HG03025 (cell line): ENCODE data around the gene HAVCR2.
"Not testable (repeated sequence)": the region's sequence is repeated elsewhere in the genome, so short reads cannot be mapped to it uniquely, and the experiment has no call there.

Experiments
- ATAC-seq: cut with Tn5 transposase; IDR thresholded peaks from one replicate; pipeline ENCODE4 v1.9.1; 2021; ENCODE audit warnings: mild to moderate bottlenecking, moderate library complexity; ENCODE audit not compliant: unreplicated experiment, low FRiP score

Gene HAVCR2

DNA sequence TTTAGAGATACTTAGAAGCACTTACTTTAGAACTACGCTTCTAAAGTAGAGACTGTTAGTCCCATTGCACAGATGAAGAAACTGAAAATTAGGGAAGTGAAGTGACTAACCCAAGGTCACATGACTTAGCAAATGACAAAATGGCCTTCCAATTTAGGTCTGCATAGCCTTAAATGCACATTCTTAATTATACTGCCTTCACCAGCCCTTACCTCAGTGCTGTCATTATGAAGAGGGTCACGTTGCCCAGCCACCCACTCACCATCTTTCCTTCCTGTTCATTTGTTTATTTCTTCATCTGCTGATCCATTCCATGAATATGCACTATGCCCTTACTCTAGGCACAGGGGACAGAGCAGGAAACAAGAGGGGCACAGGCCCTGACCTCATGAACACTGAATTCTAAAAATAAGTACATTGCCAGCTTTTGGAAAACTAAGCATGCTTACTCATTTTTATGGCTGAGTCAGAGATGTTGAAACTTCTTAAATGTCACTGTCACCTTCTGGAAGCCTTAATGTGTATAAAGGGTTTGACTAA lies 8.6 kb downstream of the HAVCR2 start:
- ATAC-seq = no peak

DNA sequence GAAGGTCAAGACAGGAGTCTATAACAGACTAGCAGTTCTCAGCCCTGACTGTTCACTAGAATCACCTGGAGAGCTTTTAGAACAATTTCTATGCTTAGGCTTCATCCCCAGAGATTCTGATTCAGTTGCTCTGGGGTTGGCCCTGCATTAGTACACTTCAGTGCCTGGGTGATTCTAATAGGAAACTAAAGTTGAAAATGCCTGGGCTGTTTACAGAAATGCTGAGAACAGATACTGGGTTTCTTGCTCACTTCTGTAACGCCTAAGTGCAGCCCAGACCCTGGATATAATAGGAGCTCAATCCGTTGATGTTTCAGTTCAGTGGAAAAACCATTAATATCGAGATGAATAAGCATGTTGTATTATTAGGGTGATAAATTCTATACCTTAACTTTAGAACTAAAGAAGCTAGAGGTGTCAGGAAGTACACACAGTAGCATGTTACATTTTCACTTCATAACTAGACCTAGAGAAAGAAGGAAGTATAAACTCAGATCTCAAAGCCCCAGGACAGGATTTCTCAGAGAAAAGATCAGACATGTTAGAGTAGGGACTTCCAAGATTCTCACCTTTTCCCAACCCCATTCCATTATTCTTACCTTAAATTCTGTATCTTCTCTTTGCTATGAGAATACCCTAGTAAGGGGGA lies 20.4 kb downstream of the HAVCR2 start:
- ATAC-seq = peak; percentile 82

DNA sequence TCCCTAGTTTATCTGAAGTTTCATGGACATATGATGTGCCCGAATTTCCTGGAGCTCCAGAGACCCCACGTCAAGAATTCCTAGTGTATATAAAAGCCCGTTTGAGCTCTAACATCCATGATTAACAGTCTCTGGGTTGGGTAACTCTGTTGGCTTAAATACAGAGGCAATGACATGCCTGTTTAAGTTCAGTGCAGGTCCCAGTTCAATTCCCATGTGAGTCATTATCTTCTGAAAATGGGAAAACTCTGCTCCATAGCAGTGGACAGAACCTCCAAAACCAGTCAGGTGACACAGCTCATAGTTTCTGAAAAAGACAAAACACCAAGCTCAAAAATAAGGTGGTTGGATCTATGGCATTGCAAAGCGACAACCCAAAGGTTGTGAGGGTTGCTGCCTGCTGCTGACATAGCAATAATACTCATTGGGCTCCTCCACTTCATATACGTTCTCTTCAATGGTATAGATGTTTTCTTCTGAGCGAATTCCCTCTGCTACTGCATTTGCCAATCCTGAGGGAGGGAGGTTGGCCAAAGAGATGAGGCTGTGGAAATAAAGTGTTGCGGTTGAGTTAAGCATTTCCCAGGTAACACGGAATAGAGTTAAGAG lies 22.0 kb downstream of the HAVCR2 start:
- ATAC-seq = no peak

DNA sequence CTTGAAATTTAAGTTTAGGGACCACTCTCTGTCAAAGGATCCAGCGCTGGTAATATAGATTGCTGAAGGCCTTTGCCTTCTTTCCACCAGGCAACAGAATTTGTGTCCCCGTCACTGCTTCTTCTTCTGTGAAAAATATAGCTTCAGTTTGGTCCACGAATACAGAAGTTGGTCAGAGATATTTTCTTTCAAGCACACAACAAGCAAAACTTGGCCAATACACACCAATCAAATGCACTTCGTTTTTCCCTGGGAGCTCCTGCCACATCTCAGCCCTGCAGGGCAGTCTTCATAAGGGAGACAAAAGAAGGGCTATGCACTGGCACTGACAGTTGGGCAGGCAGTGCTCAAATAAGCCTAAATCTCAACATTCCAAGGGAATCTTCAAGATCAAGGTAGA lies 22.9 kb downstream of the HAVCR2 start:
- ATAC-seq = no peak

DNA sequence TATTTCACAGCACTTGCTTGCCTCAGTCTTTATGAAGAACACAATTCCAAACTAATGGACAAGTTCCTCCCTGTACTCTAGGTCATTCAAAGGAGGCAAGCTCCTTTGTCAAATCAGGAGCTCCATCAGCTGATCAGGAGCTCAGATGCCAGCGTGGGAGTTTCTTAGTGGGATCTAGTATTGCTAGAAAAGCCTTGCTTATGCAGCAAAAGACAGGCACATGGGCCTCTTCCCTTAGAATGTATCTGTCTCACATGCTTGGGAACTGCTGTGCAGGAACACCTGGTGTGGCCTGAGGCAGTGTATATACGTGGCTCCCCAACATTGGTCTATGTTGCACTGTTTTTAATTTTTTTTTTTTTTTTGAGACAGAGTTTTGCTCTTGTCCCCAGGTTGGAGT lies 28.6 kb downstream of the HAVCR2 start:
- ATAC-seq = no peak

DNA sequence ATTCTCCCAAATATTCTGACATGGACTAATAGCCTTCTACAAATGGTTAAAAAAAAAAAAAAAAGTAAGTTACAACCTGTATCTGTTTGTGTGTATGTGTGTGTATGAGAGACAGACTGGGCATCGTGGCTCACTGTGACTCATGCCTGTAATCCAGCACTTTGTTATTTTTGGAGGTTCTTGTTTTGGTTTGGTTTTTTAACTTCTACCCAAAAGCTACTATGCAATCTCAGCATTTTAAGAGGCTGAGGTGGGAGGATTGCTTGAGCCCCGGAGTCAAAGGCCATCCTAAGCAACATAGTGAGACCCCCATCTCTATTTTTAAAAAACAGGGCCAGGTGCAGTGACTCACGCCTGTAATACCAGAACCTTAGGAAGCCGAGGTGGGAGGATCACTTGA lies 32.3 kb downstream of the HAVCR2 start:
- no peak for ATAC-seq

DNA sequence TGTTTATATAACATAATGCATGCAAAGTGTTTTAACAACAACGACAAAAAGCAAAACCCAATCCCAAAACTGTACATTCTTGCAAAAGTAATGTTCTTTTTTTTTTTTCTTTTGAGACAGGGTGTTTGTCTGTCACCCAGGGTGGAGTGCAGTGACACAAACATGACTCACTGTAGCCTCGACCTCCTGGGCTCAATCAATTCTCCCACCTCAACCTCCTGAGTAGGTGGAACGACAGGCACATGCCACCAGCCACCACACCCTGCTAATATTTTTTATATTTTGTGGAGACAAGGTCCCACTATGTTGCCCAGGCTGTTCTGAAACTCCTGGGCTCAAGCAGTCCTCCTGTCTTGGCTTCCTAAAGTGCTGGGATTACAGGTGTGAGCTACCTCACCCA lies 36.3 kb downstream of the HAVCR2 start:
- ATAC-seq = no peak

DNA sequence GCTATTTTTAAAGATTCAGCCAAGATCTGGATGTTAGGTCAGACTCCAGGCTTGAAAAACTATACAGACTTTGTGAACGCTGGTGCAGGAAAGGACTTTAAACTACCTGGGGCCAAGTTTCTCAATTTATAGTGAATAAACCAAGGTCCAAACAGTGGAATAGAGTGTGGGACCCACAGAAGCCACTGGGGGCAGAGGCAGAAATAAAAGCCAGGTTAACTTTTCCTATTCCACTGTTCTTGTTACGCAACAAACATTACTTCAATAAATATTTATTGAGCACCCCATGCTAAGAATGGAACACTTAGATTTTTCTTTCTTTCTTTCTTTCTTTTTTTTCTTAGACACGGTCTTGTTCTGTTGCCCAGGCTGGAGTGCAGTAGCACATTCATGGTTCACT lies 38.9 kb downstream of the HAVCR2 start:
- no peak for ATAC-seq

DNA sequence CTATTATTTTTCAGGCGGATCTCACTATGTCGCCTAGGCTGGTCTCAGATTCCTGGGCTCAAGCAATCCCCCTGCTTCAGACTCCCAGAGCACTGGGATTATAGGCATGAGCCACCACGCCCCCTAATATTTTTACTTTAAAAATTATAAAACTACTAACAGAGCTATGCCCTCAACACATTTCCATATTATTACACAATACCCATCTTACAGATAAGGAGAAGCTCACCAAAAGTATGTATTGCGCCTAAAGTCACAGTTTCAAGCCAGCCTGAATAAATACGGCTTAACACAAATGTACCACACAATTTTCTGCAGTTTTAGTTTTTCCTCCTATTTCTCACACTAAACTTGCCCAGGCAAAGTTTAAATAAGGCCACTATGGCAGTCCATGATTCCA lies 40.1 kb downstream of the HAVCR2 start:
- no peak for ATAC-seq

DNA sequence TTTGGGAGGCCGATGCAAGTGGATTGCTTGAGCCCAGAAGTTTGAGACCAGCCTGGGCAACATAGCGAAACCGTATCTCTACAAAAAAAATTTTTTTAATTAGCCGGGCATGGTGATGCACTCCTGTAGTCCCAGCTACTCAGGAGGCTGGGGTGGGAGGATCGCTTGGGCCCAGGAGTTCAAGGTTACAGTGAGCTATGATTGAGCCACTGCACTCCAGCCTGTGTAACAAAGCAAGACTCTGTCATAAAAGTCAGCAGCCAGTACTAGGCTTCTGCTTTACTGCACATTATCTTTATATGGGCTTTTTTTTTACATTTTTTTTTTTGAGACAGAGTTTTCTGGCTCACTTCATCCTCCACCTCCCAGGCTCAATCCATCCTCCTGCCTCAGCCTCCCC lies 40.5 kb downstream of the HAVCR2 start:
- ATAC-seq = no peak

DNA sequence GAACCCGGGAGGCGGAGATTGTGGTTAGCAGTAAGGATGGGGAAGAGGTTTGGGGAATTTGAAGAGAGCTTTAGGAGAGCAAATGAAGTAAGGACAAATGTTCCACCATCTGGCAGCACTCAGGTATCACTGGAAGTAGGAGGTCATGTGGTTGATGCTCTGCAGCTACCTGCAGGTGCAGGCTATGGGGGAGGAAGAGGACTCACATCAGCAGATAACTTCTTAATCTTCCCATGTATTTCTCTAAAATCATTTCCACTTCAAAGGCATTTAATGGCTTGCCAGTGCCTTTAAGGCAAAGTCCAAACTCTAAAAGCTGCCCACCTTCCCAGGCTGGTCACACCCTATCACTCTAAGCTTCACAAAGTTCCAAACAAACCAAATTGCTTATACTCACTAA lies 41.8 kb downstream of the HAVCR2 start:
- no peak for ATAC-seq

DNA sequence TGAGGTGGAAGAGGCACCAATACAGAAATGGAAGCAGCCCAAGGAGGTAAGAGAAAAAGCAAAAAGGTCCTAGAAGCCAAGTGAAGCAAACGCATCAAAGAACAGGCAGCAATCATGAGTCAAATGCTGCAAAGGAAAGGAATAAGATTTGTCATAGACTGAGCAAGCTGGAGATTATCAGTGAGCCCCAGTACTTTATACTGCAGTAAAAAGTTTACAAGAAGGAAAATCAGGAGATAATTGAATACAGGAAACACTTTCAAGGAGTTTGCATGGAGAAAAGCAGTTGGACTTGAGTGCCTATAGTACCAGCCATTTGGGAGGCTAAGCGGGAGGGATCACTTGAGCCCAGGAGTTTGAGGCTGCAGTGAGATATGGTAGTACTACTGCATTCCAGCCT lies 42.8 kb downstream of the HAVCR2 start:
- ATAC-seq = no peak

DNA sequence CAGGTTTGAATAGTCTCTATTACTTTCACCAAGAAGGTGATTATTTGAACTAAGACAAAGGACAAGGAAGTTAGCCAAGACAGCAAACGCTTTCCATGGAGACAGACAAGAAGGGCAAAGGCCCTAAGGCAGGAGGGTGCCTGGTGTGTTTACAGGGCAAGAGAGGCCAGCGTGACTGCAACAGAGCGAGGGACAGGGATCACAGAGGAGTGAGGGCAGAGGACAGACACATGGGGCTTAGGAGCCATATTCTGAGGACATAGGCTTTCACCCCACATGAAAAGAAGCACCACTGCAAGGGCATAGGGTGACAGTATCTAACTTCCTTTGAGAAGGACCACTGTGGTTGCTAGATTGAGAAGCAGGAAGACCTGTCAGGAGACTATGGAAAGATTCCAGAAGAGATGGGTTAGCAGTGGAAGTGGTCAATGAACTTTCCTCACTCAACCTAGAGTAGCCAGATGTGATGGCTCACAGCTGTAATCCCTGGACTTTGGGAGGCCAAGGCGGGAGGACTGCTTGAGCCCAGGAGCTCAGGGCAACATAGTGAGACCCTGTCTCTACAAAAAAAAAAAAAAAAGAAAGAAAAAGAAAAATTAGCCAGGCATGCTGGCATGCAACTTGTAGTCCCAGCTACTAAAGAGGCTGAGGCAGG lies 44.9 kb downstream of the HAVCR2 start:
- ATAC-seq = no peak

DNA sequence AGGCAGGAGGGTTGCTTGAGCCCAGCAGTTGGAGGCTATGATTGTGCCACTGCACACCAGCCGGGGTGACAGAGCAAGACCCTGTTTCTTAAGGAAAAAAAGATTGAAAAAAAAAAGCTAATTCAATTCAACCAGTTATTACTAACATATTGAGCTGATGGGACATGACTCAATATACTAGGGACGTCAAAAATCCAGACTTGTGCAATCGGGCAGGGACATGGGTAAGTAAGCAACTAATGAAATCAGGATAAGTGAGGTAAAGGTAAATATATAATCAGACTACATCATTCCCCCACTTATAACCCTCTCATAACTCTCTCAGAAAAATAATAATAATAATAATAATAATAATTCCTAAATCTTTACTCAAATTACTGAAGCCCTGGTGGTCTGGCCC lies 49.0 kb downstream of the HAVCR2 start:
- no peak for ATAC-seq

DNA sequence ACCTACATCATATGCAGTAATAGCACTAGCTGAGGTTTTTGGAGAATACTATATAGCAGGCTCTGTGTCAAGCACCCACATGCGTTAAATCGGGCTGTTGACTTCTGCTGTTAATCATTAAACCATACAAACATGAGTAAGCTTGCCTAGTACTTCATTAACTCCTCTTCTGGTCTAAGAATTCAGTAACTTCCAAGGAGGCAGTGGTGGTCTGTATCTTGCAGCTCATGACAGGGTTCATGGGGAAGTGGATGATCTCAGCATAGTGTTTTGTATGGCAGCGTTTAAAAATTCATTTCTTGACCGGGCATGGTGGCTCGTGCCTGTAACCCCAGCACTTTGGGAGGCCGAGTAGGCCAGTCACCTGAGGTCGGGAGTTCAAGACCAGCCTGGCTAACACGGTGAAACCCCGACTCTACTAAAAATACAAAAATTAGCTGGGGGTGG lies 49.7 kb downstream of the HAVCR2 start, which contains the start of gene HAVCR1:
TSS of gene HAVCR1 (minus strand) at position 24 of the 447 bp plus-strand sequence. CDS start 1,173 bp downstream, outside the sequence.
- no peak for ATAC-seq

DNA sequence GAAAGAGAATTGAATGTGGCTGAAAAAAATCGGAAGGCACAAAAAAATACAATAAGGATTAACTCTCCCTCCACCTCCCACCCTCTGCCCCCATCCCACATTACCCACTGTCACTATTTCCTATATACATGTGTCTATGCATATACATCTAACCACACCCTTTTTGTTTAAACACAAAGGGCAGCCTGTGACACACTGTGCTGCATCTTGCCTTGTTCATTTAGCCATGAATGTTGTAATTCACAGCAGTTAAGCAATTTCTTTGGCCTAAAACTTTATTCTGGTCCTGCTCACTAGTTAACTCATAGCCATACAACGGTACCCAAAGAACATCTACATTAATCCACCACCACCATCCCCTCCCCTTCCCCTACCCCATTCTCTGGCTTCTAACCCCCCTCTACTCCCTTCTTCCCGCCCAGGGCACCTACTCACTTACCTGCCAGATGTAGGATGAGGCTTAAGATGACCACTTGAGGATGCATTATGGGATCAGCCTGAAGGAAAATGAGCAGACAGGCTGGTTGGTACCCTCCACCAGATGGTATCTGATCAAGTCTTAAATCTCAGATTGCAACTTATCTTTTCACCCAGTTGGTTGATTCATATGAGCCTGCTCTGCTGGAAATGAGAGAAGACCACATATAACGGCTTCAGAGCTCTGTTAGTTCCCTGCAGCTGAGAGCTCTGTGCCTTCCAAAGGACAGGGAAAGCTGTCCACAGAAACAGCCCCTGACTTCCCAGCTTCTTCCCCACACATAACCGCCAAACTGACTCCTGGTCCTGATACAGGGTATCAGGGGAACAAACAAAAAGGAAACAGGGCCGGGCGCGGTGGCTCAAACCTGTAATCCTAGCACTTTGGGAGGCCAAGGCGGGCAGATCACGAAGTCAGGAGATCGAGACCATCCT lies 51.1 kb downstream of the HAVCR2 start:
- no peak for ATAC-seq

DNA sequence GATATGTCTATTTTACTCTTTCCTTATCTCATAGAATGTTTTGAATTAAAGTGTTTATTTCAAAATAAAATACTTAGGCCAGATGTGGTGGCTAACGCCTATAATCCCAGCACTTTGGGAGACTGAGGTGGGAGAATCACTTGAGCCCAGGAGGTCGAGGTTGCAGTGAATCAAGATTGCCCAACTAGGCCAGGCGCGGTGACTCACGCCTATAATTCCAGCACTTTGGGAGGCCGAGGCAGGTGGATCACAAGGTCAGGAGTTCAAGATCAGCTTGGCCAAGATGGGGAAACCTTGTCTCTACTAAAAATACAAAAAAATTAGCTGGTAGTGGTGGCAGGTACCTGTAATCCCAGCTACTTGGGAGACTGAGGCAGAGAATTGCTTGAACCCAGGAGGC lies 52.0 kb downstream of the HAVCR2 start:
- not testable (repeated sequence) for ATAC-seq

DNA sequence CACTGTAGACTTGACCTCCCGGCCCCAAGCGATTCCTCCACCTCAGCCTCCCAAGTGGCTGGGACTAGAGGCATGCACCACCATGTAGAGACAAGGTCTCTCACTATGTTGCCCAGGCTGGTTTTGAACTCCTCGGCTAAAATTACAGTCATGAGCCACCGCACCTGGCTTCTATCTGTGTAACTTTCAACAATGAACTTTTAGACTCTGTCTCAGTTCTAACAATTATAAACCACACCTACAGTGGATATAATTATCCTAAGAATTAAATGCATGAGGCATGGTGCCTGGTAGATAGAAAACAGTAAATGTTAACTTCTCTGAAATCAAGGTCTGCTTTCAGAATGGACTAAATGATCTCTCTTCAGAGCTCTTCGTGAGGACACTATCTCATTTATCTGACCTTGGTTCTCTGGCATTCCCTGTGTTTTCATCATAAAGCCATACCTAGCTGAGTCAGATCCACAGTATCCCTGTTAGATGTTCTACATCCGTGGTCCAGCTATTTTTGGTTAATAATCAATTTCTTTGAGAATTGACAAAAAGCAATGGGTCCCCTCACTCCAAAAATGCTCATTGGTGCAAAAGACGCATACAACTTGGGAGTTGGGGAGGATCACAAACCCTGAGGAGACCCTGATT lies 57.1 kb downstream of the HAVCR2 start:
- ATAC-seq = no peak

DNA sequence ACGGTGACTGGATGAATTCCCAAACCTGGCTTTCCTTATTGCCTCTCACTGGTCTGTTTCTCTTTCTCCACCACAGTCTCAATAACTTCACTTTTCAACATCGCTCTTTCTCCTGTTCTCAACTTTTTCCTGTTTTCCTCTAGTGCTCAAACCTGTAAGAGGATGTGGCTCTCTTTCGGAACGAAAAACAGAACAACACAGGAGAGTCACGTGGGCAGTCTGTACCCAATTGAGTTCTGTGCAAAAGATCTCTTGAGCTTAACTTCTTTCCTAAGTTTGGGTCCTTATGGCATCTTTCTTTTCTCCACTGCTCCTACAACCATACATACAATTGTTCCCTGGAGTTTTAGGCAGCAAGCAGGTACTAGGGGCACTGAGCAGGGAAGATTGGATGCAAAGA lies 58.8 kb downstream of the HAVCR2 start:
- no peak for ATAC-seq

DNA sequence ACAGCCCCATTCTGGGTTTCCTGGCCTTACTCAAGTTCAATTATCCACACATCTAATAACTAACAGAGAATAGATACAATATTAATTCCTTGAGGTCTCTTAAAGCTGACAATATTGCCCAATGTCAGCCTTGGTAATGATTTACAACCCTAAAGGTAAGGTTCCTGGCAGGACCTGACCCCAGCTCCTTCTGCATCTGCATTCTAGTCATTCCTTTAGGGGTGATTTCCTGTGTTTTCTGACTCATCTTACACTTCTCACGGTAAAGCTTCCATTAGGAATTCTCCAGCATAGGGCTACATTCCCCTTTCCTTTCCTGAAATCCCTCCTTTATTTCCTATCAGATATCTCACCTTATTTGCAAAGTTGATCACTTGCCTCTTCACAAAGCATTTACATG lies 59.2 kb downstream of the HAVCR2 start:
- ATAC-seq = no peak
